HK-2 (cell line): Measurements from ENCODE around the gene HTR6.

Experiments
- DNase-seq: peaks from one replicate; pipeline ENCODE4 v3.0.0-alpha.2; 2018; ENCODE audit not compliant: unreplicated experiment

The HTR6 gene

GRCh38 chr1:19720973-19721372 lies 56.3 kb downstream of the HTR6 start:
- DNase-seq, result no peak

DNA sequence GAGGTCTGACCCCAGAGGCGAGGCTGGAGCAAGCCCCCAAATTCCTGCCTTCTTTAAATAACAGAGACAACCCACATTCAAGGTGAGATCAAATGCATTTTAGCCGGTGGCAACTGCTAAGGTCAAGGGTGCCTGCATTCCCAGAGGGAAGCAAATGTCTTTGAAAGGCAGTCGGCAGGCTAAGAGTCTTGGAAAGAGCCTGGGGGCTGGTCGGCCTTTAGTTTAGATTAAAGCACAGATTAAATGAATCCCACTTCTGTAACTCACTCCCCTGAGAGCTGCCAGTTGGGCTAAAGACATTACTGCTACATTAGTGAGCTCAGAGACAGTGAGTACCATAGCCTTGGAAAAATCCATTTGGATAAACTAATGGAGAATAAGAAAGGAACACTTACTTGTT lies 59.2 kb downstream of the HTR6 start:
- no peak for DNase-seq

DNA sequence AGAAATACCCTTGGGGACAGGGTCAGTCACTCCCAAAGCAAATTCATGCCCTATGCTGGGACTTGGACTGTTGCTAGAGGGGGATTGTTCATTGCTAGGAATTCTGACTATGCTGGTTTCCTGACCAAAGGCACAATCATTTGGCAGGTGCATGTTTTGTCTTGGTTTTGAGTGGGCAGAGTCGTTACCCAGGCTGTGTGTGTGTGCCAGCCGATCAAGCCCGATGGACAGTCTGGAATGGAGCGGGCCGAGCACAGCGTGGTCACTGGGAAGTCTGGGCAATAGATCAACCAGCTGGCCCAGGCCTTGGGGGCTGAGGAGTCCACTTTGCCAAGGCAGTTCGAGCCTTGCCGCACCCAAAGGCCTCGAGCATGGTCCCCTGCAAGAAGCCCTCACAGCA lies 60.9 kb downstream of the HTR6 start:
- DNase-seq, result no peak

GRCh38 chr1:19728413-19729145 lies 63.9 kb downstream of the HTR6 start:
- no peak for DNase-seq

DNA sequence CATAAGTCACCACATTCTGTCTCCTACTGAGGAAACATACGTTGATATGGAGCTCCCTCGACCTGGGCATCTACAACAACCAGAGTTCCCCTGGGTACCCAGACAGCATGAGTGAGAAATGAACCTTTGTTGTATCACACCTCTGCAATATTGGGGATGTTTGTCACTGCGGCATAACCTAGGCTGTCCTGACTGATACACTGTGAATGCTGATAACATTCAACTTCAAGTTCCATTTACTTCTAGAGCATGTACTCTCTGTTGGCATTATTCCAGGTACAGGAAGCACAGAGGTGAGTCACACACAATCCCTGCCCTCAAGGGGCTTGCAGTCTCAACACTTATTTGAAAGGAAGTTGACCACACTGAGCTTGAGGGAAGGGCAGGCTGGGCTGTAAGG lies 65.6 kb downstream of the HTR6 start:
- no peak for DNase-seq
